GM19239 (cell line): ENCODE measurements around the gene LINGO3.
"Not testable (repeated sequence)": the region's sequence is repeated elsewhere in the genome, so short reads cannot be mapped to it uniquely, and the experiment has no call there.

ENCODE experiments used
- DNase-seq: peaks from one replicate; pipeline ENCODE4 v3.0.0; 2011; ENCODE audit warnings: low spot score; ENCODE audit not compliant: insufficient read length
- FAIRE-seq: peaks from 2 replicates; lab custom pipeline; 2011; peaks lifted over from hg19 to GRCh38; lab: Jason Lieb, UNC

Gene LINGO3

DNA sequence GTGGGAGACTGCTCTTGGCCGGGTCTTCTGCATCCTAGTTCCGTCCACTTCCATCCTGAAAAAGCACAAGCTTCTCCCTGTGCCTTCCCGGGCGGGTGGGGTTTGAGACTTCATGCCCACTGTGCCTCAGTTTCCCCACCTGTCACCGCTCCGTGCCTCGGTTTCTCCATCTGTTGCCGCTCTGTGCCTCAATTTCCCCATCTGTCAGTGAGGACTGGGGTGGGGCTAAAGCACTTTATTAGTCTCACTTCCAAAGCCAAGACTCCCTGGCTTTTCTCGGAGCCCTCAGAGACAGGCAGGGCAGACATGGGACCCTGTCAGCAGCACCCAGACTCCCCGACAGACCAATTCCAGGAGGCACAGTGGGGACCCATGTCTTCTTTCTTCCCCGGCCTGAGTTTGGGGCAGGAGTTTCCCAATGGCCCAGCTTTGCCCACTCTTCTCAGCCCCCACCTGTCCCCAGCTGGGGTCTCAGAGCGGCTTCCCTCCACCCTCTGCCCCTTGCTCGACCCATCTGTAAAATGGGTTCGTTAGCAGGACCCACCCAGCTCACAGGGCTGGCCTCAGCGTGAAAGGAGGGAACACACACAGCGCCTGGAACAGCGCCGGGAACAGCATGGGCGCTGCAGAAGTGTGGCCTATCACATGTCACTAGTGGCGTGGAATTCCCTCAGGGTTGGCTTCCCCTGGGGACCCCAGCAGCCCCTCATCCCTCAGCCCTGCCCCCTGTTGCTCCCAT lies 21.4 kb downstream of the LINGO3 start:
- FAIRE-seq: no peak

DNA sequence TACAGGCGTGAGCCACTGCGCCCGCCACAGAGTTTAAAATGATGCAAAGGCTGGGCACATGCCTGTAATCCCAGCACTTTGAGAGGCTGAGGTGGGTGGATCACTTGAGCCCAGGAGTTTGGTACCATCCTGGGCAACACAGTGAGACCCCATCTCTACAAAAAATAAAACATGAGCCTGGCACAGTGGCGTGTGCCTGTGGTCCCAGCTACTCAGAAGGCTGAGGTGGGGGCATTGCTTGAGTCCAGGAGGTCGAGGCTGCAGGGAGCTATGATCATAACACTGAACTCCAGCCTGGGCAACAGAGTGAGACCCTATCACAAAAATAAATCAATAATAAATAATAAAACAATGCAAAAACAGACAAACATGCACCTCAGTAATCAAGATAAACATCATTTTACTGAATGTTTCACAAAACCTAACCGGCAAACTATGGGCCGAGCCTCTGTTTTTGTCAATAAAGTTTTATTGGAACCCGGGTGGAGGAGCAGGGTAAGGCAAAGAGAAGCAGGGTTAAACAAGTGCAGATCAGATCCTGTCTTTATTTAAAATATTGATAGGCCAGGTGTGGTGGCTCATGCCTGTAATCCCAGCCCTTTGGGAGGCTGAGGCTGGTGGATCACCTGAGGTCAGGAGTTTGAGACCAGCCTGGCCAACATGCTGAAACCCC lies 24.0 kb downstream of the LINGO3 start:
- DNase-seq: no peak
- FAIRE-seq: no peak

More for the DNA sequence above, 21.4 kb downstream of the LINGO3 start:
- no peak for DNase-seq

DNA sequence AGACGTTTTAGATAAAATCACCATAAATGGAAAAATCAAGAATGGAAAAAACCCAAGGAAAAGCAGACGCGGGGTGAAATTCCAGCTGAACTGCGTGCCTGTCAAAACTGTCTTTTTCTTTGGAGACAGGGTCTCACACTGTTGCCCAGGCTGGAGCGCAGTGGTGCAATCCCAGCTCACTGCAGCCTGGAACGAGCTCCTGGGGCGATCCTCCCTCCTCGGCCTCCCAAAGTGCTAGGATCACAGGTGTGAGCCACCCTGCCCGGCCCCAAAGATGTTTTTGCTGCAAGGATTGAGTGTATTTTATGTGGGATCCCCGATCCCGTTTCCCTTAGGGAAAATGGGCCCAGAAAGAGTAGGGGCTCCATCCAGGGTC lies 25.1 kb downstream of the LINGO3 start:
- FAIRE-seq: no peak
- no peak for DNase-seq

DNA sequence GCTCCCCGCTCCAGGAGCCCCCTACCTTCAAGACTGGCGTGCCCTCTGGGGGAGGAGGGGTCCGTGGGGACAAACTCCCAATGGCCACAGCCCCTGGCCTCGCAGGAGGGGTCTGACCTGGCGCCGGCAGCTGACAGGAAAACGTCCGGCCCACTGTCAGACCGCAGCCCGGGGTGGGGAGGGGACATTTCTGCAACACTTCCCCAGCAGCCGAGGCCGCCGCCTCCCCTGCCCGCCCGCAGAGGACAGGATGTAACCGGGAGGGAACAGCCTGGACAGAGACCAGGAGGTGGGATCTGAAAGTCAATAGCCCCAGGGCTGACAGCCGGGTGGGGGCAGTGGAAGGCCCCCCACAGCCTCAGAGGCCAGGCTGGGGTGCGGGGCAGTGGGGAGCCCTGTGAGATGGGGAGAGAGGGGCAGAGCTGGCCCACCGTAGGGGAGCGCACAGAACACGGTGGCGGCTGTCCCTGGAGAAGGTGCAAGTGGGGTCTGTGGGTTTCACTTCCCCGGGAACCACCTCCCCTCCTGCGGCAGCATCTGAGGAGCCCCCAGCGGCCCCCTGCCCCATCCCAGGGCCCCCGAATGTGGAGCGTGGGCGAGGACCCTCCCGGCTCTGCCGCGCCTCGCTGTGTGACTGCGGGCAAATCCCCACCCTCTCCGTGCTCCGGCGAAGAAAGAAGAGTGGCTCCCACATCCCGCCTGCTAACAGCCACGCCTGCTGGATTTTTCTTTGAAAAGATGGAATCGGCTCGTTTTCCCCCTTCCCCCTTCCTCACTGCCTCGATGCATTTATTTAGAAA lies 25.7 kb downstream of the LINGO3 start, which contains the start of gene PEAK3:
Gene PEAK3, minus strand, starts transcription at position 114 of the 800 bp plus-strand sequence. CDS start 1,244 bp downstream, outside the sequence.
- DNase-seq (no peak), FAIRE-seq (peak; percentile 76)

DNA sequence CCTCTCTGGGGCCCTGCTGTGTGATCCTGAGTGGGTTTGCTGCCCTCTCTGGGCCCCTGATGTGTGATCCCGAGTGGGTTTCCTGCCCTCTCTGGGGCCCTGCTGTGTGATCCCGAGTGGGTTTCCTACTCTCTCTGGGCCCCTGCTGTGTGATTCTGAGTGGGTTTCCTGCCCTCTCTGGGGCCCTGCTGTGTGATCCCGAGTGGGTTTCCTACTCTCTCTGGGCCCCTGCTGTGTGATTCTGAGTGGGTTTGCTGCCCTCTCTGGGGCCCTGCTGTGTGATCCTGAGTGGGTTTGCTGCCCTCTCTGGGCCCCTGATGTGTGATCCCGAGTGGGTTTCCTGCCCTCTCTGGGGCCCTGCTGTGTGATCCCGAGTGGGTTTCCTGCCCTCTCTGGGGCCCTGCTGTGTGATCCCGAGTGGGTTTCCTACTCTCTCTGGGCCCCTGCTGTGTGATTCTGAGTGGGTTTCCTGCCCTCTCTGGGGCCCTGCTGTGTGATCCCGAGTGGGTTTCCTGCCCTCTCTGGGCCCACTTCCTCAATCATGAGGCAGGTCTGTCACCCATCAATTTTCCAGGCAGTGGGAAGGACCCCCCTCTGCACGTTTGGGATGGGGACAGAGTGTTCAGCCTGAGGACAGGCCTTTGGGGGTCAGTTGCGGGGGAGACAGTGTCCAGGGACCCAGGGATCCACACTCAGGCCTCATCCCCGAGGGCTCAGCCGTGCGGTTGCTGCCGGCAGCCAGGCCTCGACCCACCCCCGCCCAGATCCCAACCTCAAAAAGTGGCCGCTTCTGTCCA lies 26.5 kb downstream of the LINGO3 start:
- peak; percentile 57 for FAIRE-seq
- DNase-seq: not testable (repeated sequence)

DNA sequence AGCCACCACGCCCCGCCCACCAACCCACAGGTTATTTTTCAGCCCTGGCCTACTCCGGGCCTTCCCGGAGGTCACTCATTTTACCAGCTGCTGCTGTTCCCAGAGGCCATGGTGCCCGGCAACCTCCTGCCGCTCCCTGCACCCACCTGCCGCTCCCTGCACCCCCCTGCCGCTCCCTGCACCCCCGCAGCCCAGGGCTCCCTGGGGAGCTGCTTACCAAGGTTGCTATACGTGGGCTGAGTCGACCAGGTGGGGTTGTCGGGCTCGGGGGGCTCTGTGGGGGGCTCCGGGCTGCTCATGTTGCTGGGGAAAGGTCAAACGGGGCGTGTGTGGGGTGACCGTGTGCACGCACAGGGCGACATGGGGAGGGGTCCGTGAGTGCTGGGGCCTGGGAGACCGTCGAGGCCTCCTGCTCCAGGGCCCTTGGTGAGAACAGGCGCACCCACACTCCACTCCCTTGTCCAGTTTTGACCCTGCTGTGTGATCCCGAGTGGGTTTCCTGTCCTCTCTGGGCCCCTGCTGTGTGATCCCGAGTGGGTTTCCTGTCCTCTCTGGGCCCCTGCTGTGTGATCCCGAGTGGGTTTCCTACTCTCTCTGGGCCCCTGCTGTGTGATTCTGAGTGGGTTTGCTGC lies 27.2 kb downstream of the LINGO3 start:
- FAIRE-seq (no peak), DNase-seq (no peak)

DNA sequence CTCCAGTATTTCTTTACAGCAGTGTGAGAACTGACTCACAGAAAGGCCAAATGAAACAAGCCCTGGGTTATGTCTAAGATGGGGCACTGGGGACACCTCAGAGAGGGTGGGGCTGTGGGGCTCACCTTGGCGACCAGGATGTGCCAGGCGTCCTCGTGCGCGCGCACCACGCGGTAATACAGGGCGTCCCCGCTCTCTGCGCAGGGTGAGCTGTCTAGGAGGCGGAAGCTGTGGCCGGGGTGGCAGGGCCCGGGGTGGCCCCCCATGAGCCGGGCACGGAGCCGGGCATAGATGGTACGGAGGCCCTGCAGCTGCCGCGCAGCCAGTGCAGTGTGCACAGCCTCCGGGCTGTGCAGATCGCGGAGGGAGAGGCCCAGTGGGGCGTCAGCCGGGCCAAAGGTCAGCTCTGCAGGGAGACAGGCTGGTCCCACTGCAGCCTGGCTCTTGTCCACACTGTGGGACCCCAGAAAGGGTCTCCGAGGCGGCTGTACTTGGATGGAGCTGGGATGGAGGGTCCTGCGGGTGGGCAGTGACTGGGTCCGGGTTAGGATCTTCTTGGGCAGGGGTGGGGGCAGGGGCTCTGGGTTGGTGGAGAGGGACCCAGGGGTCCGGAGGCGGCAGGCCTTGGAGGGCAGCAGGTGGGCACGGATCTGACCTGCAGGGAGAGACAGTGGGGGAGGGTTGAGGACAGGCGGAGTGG lies 29.3 kb downstream of the LINGO3 start:
- DNase-seq (no peak), FAIRE-seq (no peak)

DNA sequence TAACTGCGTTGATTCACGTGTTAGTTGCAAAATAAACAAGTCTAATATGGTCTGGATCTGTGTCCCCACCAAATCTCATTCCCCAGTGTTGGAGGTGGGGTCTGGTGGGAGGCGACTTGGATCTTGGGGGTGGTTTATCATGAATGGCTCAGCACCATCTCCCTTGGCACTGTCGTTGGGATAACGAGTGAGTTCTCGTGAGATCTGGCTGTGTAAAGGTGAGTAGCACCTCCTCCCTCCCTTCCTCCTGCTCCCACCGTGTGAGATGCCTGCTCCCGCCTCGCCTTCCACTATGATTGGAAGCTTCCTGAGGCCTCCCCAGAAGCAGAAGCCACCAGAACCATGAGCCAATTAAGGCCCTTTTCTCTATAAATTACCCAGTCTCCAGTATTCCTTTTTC lies 30.8 kb downstream of the LINGO3 start:
- DNase-seq (no peak), FAIRE-seq (no peak)

DNA sequence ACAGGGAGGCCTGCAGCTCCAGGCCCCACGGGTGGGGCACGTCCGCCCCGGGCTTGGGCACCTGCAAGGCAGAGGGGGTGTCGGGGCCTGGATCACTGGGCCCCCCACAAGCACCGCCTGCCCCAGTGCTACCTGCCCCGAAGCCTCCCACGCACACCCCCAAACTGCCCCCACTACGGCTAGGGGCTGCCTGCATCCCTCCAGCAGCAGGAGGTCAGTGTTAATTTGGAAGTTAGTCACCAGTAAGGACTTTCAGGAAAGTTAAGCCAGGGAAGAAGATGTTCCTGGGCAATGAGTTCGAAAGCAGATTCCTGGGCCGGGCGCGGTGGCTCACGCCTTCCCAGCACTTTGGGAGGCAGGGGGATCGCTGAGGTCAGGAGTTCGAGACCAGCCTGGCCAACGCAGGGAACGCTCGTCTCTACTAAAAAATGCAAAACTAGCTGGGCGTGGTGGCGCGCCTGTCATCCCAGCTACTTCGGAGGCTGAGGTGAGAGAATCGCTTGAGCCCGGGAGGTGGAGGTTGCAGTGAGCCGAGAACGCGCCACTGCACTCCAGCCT lies 31.4 kb downstream of the LINGO3 start:
- DNase-seq (no peak), FAIRE-seq (no peak)

DNA sequence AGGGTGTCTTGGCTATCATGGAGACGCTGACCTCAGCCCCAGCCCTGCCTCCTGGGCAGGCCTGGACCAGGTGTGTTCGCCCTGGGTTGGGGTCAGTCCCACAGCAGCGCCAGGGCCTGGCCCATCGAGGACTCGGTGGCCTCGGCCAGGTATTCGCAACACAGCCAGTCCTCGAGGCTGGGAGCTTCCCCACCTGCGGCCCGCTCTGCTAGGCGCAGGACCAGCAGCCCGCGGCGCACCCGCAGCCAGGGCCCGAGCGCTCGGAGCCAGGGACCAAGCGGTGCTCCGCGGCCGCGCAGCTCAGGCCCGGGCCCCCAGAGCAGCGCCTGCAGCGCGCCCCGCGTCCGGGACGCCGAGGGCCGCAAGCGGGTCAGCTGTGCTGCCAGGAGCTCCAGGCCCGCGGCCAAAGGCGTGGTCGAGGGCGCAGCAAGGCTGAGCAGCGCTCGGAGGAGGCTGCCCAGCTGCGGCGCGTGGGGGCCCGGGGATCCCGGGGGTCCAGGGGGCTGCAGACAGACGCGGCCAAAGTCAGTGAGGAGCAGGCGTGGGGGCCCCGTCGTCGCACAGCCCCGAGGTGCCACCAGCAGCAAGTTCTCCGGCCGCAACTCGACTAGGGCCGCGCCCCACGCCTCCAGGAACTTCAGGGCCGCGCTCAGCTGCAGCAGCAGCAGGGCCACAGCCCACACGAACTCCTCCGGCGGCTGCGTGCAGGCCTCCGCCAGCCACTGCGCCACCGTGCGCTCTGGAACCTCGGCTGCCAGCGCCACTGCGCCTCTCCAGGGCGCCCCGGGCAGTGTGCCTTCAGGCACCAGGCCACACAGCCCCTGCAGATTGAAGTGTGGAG lies 32.1 kb downstream of the LINGO3 start:
- no peak for FAIRE-seq
- no peak for DNase-seq

DNA sequence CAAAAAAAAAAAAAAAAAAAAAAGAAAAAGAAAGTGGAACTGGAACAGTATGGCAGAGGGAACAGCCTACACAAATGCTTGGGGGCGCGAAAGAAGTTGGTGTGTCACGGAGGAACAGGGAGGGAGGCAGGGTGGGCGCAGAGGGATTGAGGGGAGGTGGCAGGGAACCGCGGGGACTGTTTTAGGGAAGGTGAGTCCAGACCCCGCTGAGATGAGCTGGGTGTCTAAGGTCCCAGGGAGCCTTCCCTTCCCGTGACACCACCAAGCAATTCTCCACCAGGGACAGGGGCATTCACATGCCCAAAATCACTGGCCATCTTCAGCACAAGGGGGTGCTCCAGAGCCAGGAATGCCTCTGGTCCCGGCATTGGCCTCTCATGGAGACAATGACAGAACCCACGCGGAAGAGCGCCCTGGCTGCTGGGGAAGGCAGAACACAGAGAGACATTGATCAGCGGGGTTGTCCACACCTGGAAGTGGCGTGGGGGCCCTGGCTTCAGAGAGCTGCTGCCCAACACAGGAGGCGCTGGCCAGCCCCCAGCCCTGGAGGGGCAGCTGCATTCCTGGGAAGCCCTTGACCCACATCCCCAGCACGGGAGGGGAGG lies 32.9 kb downstream of the LINGO3 start:
- DNase-seq: no peak
- FAIRE-seq: peak; percentile 51

DNA sequence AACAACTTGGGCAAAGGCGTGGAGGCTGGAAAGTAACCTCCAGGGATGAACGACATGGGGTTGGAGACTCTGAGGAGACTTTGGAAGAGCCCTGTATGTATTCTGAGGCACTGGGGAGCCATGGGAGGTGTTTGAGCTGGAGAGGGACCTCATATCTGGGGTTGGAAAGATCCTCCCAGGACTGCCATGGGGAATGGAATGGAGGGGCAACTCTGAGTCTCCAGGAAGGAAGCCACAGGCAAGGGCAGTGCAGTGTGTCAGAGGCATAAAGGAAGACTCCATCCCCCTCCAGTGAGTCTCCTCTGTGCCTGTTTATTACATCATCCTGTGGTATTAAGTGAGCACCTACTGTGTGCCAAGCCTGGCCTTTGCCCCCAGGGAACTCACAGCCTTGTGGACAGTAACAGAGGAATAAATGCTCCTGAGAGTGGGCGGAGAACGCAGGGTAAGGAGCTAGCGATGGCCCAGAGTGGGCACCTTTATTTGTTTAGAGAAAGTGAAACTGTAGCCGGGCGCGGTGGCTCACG lies 33.7 kb downstream of the LINGO3 start:
- DNase-seq (no peak), FAIRE-seq (no peak)

DNA sequence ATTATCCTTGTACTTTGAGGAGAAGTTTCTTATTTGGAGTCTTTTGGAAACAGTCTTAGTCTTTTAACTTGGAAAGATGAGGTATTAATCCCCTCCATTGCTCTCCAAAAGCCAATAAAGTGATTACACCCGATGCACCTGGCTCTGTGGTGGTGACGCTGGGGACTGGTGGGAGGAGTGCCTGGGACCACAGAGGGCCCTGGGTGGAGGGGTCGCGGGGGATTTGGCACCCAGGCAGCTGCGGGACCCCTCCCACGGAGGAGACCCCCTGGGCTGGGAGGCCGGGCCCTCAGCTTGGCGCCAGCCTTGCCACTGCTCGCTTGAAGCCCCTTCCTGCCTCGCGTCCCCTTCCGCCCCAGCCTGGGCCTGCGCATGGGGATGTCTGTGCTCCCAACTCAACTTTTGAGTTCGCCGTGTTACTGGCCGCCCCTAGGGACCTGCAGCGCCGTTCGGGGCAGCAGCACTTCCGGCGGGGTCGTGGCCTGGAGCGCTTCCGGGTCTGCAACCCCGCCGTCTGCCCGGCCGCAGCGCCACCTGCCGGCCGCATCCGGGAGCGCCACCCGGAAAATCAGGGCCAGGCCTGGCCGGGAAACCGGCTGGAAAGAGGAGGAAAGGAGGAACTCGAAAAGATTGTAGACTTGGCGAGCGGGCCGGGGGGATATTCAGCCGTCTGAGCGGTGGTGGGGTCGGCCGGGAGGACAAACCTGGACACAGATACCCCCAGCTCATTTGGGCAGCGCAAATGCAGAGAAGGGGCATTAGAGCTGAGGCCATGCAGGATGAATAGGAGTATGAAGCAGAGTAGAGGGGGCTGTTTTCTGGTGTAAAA lies 34.4 kb downstream of the LINGO3 start:
- FAIRE-seq (peak; percentile 95), DNase-seq (peak; percentile 100)

DNA sequence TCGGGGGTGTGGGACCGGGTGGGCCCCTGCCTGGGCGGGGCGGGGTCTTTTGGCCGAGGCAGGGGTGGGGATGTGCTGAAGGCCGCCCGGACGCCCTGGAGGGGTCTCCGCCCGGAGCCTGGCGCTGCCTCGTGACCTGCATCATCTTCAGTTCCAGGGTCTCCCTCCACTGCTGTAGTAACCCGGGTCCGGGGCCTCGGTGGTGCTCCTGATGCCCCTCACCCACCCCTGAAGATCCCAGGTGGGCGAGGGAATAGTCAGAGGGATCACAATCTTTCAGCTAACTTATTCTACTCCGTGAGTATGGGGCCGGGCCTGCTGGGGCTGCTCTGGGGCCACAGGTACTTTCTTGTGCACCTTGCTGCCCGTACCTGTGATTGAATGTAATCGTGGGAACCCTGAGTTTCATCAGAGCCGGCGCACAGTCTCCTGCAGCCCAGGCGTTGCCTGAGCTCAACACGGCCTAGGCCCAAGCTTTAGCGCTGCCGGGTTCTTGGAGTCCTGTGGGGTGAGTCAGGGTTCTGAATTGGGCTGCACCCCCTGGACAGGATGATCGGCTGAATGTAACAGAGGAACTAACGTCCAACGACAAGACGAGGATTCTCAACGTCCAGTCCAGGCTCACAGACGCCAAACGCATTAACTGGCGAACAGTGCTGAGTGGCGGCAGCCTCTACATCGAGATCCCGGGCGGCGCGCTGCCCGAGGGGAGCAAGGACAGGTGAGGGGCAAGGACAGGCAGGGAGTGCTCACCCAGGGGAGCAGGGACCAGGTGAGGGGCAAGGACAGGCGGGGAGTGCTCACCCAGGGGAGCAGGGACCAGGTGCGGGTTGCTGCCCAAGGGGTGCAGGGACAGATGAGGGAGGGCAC lies 36.5 kb downstream of the LINGO3 start:
- DNase-seq (no peak), FAIRE-seq (no peak)

DNA sequence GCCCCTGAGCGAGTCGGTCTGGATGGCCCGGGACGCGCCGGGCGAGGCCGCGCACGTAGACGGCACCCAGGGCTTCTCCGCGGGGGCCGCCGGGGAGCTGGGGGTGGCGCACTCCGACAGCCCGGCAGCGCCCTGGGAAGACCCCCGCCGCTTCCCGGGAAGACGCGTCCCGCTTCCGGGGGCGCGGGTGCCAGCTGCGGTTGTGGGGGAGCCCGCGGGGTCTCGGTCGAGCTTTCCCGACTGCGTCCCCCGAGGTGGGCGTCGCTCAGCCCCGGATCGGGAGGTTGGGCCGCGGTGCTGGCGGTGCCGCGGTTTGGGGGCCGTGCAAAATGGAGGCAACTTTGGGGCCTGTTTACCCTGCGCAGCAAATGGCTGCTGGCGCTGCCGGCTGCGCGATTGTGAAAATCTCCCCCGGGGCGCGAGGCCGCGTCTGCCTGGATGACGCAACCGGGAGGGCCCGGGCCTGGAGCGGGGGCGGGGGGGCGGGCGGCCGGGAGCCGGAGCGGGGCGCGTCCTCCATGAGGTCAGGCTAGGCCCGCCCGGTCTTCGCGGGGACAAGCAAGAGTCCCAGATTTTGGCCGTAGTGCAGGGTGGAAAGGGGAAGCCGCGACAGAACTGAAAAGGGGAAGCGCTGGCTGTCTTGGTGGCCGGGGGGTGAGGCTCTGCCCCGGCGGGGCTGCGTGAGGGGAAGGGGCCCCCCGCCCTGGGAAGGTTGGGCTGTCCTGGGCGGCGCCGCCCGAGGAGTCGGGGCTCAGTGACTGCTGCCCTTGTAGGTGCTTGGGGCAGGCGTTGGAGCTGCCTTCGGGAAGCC lies 37.3 kb downstream of the LINGO3 start:
- FAIRE-seq: peak; percentile 77

More for the DNA sequence above, 37.3 kb downstream of the LINGO3 start:
- DNase-seq: no peak
